HG03571 (cell line): ENCODE results near the gene THOC2.
"Not testable (repeated sequence)": the region's sequence is repeated elsewhere in the genome, so short reads cannot be mapped to it uniquely, and the experiment has no call there.

Experiments used
- ATAC-seq: cut with Tn5 transposase; IDR thresholded peaks from one replicate; pipeline ENCODE4 v1.9.1; 2021; ENCODE audit not compliant: unreplicated experiment

Gene THOC2

DNA sequence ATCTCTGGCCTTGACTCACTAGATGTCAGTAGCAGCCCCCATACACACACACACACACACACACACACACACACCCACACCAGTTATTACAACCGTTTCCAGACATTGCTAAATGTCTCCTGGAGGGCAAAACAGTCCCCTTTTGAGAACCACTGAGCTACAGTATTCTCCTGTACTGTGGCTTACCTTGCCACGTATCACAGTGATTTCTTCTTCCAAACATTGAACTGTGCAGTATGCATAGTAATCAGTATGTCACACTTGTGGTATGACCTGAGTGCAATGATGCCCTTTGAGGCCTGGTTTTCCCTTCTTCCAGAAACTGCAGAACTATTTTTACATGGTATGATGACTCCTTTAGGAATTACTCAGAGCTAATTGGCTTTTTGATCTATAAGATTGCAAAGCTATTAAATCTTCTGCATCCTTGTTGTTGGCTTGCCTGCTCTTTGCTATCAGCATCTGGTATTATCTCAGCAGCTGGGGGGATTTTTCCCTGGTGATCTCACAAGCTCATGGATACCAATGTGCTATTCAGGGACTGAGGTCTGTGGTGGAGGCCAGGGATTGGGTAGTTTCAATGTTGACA is 3.6 kb upstream of the THOC2 start:
- no peak for ATAC-seq

DNA sequence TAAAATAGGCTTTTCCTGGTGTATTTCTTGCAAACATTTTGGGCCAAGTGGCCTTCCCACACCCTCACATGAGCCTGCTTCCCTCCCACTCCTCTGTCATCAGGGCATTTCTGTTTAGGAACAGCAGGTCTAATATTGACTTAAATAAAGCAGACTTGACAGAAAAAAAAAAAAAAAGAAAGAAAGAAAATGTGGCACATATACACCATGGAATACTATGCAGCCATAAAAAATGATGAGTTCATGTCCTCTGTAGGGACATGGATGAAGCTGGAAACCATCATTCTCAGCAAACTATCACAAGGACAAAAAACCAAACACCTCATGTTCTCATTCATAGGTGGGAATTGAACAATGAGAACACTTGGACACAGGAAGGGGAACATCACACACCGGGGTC is 2.3 kb upstream of the THOC2 start:
- not testable (repeated sequence) for ATAC-seq

DNA sequence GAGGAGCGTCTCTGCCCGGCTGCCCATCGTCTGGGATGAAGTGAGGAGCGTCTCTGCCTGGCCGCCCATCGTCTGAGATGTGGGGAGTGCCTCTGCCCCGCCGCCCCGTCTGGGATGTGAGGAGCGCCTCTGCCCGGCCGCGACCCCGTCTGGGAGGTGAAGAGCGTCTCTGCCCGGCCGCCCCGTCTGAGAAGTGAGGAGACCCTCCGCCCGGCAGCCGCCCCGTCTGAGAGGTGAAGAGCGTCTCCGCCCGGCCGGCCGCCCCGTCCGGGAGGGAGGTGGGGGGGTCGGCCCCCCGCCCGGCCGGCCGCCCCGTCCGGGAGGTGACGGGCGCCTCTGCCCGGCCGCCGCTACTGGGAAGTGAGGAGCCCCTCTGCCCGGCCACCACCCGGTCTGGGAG is 1.2 kb upstream of the THOC2 start:
- ATAC-seq, result not testable (repeated sequence)

DNA sequence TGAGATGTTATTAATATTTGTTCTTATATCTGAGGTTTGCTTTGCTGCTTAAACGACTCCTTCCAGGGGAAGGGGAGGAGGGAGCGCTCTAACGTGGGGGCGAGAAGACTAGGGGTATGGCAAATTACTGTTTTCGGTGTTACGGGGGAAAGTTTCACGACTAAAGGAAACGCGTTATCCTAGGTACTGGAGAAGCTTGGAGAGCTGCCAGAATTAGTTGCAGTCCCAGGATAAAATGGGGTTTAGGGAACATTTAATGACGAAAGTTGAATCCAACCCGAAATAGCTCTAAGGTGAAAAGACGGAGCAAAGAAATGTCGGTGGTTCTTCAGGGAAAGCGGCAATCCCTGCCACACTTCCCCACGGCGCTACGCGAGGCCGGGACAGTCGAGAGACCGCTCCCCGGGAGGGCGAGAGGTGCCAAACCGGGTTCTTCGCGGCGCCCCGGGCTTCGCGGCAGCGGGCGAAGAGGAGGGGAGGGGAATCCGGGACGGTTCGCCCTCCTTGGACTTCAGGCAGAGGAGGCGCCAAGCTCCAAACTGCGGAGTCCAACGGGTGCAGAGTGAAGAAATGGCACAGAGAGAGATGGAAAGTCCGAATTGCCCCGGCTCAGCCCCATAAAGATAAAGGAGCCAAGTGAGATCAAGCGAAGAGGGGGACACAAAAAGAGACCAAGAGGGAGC is 724 bp downstream of the THOC2 start:
- ATAC-seq, result peak; percentile 16

DNA sequence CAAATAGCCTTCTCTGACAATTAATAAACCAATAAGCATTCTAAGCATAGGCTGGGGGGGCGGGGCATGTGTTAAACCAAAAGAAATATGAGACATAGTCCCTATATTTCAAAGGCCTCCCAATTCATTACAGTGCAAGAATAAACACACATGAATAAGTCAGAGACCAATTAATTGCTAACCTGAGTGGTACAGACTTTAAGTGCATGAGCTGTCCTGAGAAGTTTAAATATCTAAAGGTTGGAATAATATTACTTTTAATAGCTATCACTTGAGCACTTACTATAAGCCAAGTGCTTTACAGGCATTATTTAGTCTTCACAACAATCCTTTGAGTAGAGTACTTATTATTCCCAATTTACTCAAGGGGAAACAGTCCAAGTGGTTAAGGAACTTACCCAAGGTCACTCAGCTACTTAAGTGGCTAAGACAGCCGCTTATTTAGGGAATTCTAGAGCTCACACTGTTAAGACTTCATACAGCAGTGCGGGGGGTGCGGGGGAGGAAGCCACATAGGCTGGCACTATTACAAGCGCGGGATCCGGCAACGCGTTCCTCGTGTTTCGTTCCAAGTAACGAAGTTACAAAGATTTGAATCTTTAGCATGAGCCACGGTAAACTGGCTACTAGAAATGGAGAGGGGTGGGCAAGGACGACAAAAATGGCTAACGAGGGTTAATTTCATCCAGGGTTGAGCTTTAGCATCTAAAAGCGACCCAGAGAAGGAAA is 1.4 kb downstream of the THOC2 start:
- ATAC-seq, result no peak

DNA sequence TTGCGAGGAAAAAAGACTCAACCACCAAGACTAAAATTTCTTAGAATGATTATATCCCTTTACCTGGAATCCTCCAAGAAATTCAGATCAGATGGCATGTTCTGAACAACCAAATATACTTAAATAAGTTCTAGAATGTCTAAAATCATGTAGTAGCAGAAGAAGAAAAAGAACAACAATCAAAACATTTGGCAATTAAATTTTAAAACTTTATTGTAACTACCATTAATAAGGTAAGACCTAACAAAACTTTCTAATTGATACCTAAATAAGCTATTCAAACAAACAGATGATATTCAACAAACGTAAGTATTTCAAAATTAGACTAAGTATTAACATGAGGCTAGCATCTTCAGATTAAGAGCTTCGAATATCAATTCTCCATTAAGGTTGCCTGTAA is 4.3 kb downstream of the THOC2 start:
- no peak for ATAC-seq

DNA sequence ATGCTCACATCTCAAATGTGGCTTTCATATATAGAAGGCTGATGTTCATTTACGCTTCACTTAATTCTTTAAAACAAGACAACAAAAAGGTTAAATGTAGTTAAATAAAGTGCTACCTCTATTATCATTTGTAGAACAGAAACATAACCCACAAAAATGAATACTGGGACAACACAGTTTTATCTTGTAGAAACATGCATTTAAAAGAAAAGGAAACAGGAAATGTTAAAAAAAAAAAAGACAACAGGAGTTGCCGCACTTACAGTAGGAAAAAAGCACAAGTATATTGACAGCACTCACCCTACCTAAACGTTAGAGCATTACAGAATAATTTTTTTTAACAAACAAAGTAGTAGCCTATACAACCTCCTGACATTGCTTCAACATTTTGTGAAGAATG is 4.8 kb downstream of the THOC2 start:
- no peak for ATAC-seq

DNA sequence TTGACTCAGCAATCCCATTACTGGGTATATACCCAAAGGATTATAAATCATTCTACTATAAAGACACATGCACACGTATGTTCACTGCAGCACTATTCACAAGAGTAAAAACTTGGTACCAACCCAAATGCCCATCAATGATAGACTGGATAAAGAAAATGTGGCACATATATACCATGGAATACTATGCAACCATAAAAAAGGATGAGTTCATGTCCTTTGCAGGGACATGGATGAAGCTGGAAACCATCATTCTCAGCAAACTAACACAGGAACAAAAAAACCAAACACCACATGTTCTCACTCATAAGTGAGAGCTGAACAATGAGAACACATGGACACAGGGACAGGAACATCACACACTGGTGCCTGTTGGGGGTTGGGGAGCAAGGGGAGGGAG is 10.7 kb downstream of the THOC2 start:
- not testable (repeated sequence) for ATAC-seq

DNA sequence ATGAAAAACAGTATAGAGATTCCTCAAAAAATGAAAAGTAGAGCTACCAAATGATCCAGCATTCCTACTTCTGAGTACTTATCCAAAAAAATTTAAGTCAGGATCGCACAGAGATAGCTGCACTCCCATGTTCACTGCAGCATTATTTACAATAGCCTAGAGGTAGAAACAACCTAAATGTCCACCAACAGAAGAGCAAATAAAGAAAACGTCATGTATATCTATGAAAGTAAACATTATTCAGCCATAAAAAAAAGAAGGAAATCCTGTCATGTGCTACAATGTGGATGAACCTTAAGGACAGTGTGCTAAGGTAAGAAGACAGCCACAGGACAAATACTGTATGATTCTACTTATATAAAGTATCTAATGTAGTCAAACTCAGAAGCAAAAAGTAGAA is 12.4 kb downstream of the THOC2 start:
- ATAC-seq, result no peak

DNA sequence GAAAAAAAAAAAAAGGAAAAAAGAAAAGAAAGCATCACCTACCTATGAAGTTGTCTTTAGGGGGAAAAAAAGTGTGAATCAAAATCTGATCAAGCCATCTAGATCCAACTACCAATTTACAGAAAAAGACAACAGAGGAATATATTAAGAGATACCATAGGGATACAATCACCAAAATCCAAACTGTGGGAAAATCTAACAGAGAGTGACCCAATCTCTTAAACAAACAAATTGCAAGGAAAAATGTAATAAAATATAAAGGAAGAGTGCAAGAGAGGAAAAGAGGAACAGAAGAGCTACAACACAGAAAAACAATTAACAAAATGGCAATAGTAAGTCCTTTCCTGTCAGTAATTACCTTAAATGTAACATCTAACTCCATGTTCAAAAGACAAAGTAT is 19.0 kb downstream of the THOC2 start:
- no peak for ATAC-seq

DNA sequence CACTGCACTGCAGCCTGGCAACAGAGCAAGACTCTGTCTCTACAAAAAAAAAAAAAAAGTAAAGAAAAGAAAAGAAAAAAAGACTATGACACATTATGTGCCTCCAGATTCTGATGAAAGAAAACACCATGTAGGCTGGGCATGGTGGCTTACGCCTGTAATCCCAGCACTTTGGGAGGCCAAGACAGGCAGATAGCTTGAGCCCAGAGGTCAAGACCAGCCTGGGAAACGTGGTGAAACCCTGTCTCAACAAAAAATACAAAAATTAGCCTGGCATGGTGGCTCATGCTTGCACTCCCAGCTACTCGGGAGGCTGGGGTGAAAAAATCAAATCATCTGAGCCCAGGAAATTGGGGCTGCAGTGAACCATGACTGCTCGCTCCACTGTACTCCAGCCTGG is 19.4 kb downstream of the THOC2 start:
- ATAC-seq, result no peak

DNA sequence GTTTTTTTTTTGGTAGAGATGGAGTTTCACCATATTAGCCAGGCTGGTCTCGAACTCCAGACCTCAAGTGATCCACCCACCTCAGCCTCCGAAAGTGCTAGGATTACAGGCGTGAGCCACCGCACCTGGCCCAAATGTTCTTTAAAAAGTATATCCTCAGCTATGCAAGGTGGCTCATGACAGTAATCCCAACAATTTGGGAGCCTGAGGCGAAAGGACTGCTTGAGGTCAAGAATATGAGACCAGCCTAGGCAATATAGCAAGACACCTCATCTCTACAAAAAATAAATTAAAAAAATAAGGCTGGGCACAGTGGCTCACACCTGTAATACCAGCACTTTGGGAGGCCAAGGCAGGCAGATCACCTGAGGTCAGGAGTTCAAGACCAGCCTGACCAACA is 21.7 kb downstream of the THOC2 start:
- ATAC-seq, result not testable (repeated sequence)

DNA sequence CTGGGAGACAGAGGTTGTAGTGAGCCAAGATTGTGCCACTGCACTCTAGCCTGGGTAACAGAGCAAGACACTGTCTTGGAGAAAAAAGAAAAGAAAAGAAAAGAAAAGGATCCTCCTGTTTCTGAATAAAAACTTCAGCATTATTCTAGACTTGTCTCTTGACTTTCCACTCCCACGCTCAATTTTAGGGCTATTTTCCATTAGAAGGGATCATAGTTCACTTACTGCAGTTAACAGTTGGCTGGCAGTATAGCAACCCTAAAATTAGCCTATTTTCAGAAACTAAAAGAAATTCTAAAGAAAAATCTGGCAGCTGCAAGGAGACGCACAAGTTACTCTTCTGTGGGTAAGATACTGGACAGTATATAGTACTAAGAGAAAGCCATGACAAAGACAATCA is 28.1 kb downstream of the THOC2 start:
- no peak for ATAC-seq

DNA sequence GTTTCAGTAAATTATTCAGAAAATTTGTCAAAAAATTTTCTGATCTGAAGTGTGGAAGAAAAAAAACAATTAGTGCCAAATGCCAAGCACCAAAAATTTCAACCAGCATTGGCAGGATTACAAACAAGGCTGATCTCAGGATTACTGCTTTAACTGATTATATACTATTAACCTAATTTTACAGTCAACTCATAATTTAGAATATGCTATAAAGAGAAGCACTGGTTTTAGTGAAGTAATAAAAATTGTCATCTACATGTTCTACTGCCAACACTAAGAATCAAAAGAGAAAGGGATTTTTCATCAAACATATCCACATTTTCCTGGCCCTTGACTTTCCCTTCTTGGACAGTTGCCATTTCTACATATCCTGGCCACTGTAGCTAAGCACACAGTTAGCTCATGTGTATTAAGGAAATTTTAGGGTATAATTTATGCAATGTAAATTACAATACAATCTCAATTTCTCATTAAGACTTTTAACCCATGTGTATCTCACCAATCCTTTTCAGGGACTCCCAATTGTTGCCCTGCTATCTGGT is 33.8 kb downstream of the THOC2 start:
- no peak for ATAC-seq

DNA sequence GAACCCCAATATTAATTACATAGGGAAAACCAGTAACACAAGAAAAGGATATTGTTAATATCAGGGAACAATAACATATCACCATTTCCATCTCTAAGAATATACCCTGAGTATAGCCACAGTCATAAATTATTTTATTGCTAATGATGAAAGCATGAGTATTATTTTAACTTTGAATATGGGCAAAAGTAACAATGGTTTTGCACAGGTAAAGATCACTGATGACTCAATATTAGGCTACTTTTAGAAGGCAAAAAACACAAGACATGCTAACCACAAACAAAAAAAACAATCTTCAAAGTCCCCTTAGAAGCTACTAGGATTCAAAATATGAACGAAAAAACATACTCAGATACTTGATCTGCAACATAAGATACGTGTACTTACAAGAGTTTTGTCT is 36.5 kb downstream of the THOC2 start:
- ATAC-seq, result no peak

DNA sequence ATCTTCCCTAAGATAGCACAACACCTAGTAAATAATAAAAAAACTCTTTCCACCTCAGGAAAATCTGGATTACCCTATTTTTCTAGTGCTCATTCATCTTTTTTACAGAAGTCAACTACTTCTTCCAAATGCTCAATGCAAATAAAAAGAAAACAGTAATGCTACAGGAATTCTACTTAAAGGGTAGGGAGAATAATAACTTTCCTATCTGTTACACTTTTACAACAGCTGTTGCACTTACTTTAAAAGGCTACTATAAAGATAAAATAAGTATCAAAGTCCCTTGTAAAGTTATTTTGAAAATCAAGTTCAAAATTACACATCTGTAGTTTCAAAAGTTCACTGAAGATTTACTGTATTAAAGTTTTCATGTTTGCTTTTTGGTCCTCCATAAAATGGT is 37.6 kb downstream of the THOC2 start:
- no peak for ATAC-seq

DNA sequence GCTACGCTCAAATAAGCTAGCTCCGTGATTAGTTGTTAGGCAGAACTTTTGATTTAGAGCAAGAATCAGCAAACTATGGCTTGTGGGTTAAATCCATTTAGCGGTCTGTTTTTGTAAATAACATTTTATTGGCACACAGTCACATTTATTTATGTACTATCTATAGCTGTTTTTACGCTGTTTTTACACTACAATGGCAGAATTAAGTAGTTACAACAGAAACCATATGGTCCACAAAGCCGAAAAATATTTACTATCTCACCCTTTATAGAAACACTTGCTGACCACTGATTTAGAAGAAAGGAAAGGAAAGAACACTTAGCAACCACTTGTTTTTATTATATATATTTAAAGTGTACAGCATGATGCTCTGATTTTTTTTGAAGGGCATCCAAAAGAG is 41.1 kb downstream of the THOC2 start:
- ATAC-seq, result no peak

DNA sequence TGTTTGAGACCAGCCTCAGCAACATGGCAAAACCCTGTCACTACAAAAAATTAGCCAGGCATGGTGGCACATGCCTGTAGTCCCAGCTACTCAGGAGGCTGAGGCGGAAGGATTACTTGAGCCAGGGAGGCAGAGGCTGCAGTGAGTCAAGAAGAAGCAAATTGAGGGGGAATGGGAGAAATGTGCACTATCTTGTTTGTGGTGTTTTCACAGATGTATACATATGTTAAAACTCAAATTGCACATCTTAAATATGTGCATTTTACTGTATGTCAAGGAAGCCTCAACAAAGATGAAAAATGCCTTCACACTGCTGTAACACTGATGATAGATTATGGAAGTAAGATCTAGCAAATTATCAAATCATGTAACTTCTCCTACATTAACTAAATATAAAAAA is 44.3 kb downstream of the THOC2 start:
- no peak for ATAC-seq

DNA sequence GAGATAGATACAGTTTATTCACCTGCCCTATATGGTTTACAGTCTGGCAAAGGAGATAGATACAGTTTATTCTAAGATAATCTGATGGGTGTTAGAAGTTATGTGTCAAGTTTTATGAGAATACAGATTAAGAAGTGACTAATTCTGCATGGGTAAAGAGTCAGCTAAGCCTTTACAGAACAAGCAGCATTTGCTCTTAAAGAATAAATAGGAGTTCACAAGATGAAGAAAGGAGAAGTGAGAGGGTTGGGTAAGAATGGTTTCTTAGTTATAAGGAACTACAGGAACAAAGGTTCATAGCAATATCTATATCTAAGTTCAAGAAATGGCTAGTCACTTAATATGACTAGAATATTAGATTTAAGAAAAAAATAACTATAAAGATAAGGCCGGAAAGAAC is 47.6 kb downstream of the THOC2 start:
- ATAC-seq, result no peak

DNA sequence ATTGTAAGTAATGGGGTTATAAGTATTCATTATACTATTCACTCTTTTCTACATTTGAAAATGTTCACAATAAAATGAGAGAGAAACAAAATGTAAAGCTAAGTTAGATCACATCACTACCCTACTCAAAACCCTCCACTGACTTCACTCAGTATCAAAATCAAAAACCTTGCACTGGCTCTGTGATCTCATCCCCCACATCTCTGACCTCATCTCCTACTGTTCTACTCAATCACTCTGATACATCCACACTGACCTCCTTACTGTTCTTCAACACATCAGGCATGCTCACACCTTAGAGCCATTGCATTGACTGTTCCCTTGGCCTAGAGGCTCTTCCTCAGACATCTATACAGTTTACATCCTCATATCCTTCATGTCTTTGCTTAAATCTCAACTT is 50.7 kb downstream of the THOC2 start:
- ATAC-seq, result no peak

DNA sequence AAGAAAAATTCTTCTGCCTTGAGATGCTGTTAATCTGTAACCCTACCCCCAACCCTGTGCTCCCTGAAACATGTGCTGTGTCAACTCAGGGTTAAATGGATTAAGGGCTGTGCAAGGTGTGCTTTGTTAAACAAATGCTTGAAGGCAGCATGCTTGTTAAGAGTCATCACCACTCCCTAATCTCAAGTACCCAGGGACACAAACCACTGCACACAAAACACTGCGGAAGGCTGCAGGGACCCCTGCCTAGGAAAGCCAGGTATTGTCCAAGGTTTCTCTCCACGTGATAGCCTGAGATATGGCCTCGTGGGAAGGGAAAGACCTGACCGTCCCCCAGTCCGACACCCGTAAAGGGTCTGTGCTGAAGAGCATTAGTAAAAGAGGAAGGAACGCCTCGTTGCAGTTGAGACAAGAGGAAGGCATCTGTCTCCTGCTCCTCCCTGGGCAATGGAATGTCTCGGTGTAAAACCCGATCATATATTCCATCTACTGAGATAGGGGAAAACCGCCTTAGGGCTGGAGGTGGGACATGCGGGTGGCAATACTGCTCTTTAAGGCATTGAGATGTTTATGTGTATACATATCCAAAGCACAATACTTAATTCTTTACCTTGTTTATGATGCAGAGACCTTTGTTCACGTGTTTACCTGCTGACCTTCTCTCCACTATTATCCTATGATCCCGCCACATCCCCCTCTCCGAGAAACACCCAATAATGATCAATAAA is 53.0 kb downstream of the THOC2 start:
- ATAC-seq, result not testable (repeated sequence)

DNA sequence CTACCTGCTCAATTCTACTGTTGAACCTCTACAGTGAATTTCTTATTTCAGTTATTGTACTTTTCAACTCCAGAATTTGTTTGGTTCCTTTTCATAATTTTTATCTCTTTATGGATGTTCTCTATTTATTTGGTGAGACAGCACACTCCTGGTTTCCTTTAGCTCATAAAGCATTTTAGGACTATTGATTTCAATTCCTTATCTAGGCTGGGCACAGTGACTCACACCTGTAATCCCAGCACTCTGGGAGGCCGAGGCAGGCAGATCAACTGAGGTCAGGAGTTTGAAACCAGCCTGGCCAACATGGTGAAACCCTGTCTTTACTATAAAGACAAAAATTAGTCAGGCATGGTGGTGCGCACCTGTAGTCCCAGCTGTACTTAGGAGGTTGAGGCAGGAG is 57.7 kb downstream of the THOC2 start:
- ATAC-seq, result no peak
